HepG2 (cell line): Measurements from ENCODE around the gene PDE3A. TPM values are rescaled to one million over a fixed set of nuclear protein-coding genes. Genes with fewer than 3 reads are reported as not detected.

Experiments
- BCL6 ChIP-seq: IDR thresholded peaks from 2 replicates; pipeline ENCODE4 v1.6.1; 2016; ENCODE audit warnings: missing genetic modification reagents, missing compliant biosample characterization
- CREM ChIP-seq, 2 experiments: sonication (generic) in 1 of 2; formaldehyde crosslinking in 1 of 2; IDR thresholded peaks; 2 replicates each; pipeline versions ENCODE4 v1.4.0 to v1.6.1; 2016 to 2020; ENCODE audit warnings: antibody characterized with exemption in 1 of 2, mild to moderate bottlenecking in 1 of 2, missing genetic modification reagents in 1 of 2
- CTCF ChIP-seq: sonication (generic); formaldehyde crosslinking; IDR thresholded peaks from 2 replicates; pipeline ENCODE4 v1.5.0; 2020; ENCODE audit warnings: mild to moderate bottlenecking, missing genetic modification reagents, moderate library complexity
- DMAP1 ChIP-seq: IDR thresholded peaks from 2 replicates; pipeline ENCODE4 v1.6.1; 2016
- MED1 ChIP-seq: sonication (generic); formaldehyde crosslinking; IDR thresholded peaks from 2 replicates; pipeline ENCODE4 v1.4.0; 2020; ENCODE audit warnings: missing genetic modification reagents
- TCF7 ChIP-seq: sonication (generic); IDR thresholded peaks from 2 replicates; pipeline ENCODE4 v1.6.1; 2016; ENCODE audit warnings: antibody characterized with exemption, low read depth
- TEAD3 ChIP-seq: optimal IDR thresholded peaks from 2 replicates; pipeline ENCODE3; 2016; ENCODE audit warnings: borderline replicate concordance
- ZFP36 ChIP-seq: fragments of 150-350 bp; IDR thresholded peaks from 2 replicates; pipeline ENCODE4 v1.6.1; 2018; ENCODE audit warnings: borderline replicate concordance, low read length, low read depth; ENCODE audit not compliant: partially characterized antibody
- ZNF124 ChIP-seq: sonication (generic); formaldehyde crosslinking; IDR thresholded peaks from 2 replicates; pipeline ENCODE4 v1.4.0; 2020; ENCODE audit warnings: missing genetic modification reagents
- ZNF510 ChIP-seq: sonication (generic); formaldehyde crosslinking; IDR thresholded peaks from 2 replicates; pipeline ENCODE4 v1.4.0; 2020; ENCODE audit warnings: low read depth, mild to moderate bottlenecking, missing genetic modification reagents
- ZNF576 ChIP-seq: sonication (generic); formaldehyde crosslinking; IDR thresholded peaks from 2 replicates; pipeline ENCODE4 v1.4.0; 2020; ENCODE audit warnings: mild to moderate bottlenecking, missing genetic modification reagents
- ZNF598 ChIP-seq: sonication (generic); formaldehyde crosslinking; IDR thresholded peaks from 2 replicates; pipeline ENCODE4 v1.5.1; 2020; ENCODE audit warnings: mild to moderate bottlenecking, missing genetic modification reagents, borderline replicate concordance
- ZNF614 ChIP-seq: IDR thresholded peaks from 2 replicates; pipeline ENCODE4 v1.6.1; 2018; ENCODE audit warnings: missing biosample characterization, missing genetic modification reagents, inconsistent platforms, borderline replicate concordance
- ZNF747 ChIP-seq: sonication (generic); formaldehyde crosslinking; IDR thresholded peaks from 2 replicates; pipeline ENCODE4 v1.8.1; 2023; ENCODE audit warnings: missing genetic modification reagents, mild to moderate bottlenecking, borderline replicate concordance
- ZNF841 ChIP-seq: sonication (generic); formaldehyde crosslinking; IDR thresholded peaks from 2 replicates; pipeline ENCODE4 v1.8.1; 2023; ENCODE audit warnings: missing genetic modification reagents, borderline replicate concordance
- ZNF891 ChIP-seq: sonication (generic); formaldehyde crosslinking; IDR thresholded peaks from 2 replicates; pipeline ENCODE4 v1.5.0; 2020; ENCODE audit warnings: mild to moderate bottlenecking, missing genetic modification reagents
- polyA plus RNA-seq, 8 experiments: library from polyadenylated mRNA; depleted of rRNA in 3 of 8; stranded (reverse) in 7 of 8; unstranded in 1 of 8; fragments of >200 nt; fragmentation: Illumina TruSeq in 4 of 8; extraction: Trizol in 4 of 8; gene quantifications; 2 replicates each; pipeline versions ENCODE4 v1.2.1 to v1.2.3, GENCODE V29; 2011 to 2016; ENCODE audit warnings: low read depth in 4 of 8, missing spikeins in 1 of 8, mixed read lengths in 1 of 8; ENCODE audit not compliant: insufficient read depth in 1 of 8
- total RNA-seq, 5 experiments: library from RNA; depleted of rRNA; stranded (reverse); fragments of >200 nt; fragmentation: Illumina TruSeq; extraction: Trizol; gene quantifications; 2 replicates each; pipeline ENCODE4 v1.2.3, GENCODE V29; 2016; ENCODE audit warnings: low read depth in 1 of 5
- TF ChIP-seq, protein P1 (sequence below): sonication (generic); formaldehyde crosslinking; IDR thresholded peaks from 2 replicates; pipeline ENCODE4 v1.4.0; 2020; ENCODE audit warnings: missing genetic modification reagents; ENCODE audit errors: not compliant biosample characterization
- TF ChIP-seq, protein P2 (sequence below), 2 experiments: sonication (generic) in 1 of 2; formaldehyde crosslinking in 1 of 2; IDR thresholded peaks; 2 replicates each; pipeline versions ENCODE4 v1.5.1 to v1.6.1; 2011 to 2020; ENCODE audit warnings: borderline replicate concordance in 1 of 2, low read depth in 1 of 2, low read length in 1 of 2, mild to moderate bottlenecking in 1 of 2, missing genetic modification reagents in 1 of 2, moderate library complexity in 1 of 2
- TF ChIP-seq, protein P3 (sequence below), 2 experiments: sonication (generic) in 1 of 2; formaldehyde crosslinking in 1 of 2; IDR thresholded peaks; 2 replicates each; pipeline versions ENCODE4 v1.4.0 to v1.6.1; 2016 to 2020; ENCODE audit warnings: borderline replicate concordance in 1 of 2, low read depth in 1 of 2, mild to moderate bottlenecking in 1 of 2, missing genetic modification reagents in 1 of 2
- TF ChIP-seq, protein P4 (sequence below): IDR thresholded peaks from 2 replicates; pipeline ENCODE4 v1.6.1; 2012; ENCODE audit warnings: inconsistent platforms

The PDE3A gene
- total and polyA plus RNA-seq, 2 of the 13 experiments (the other 11 are each of a cell fraction or from before 2014, with no cell fraction given), result 0.77 to 1.5 TPM

DNA sequence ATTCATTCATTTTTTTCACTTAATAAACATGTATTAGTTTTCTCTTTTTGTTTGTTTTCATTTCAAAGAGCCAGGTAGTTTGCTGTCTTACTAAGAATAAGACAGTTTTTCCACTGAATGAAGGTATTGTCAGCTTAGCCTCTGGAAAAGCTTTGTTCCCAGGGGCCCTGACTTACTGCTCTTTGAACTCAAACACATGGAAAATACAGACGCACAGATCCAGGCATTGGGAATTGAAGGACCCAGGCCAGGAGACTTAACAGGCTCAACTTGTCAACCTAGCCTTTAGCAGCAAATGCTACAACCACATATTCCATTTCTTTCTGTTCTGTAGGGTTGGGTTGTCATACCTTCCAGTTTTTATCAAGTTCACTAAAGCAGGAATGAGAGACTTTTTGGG, 288.3 kb downstream of the PDE3A start (continued):
- TF ChIP-seq ZNF124 (CRISPR knock-in tag), result 0 out of 2 replicates have a peak, but pooled peaks have one; percentile 42
- TF ChIP-seq, protein P1, sequence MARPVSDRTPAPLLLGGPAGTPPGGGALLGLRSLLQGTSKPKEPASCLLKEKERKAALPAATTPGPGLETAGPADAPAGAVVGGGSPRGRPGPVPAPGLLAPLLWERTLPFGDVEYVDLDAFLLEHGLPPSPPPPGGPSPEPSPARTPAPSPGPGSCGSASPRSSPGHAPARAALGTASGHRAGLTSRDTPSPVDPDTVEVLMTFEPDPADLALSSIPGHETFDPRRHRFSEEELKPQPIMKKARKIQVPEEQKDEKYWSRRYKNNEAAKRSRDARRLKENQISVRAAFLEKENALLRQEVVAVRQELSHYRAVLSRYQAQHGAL (CRISPR knock-in tag), result no peak
- no peak for TF ChIP-seq DMAP1 (CRISPR knock-in tag)
- peak; percentile 73 for TF ChIP-seq BCL6 (CRISPR knock-in tag)
- no peak for TF ChIP-seq ZNF841
- TF ChIP-seq ZNF614 (CRISPR knock-in tag), result peak; percentile 70; the same call in 1 of the 2 replicates
- TF ChIP-seq MED1 (CRISPR knock-in tag), result peak; percentile 71
- no peak for TF ChIP-seq CTCF (CRISPR knock-in tag)
- peak; percentile 86 for TF ChIP-seq TCF7
- TF ChIP-seq CREM (IDR thresholded peaks at IDR 0.05), result peak; percentile 76
- no peak for TF ChIP-seq CREM (CRISPR knock-in tag; IDR thresholded peaks at IDR 0.05)
- TF ChIP-seq, protein P2, sequence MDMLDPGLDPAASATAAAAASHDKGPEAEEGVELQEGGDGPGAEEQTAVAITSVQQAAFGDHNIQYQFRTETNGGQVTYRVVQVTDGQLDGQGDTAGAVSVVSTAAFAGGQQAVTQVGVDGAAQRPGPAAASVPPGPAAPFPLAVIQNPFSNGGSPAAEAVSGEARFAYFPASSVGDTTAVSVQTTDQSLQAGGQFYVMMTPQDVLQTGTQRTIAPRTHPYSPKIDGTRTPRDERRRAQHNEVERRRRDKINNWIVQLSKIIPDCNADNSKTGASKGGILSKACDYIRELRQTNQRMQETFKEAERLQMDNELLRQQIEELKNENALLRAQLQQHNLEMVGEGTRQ (IDR thresholded peaks at IDR 0.05; ENCODE audit: low read depth, low read length), result no peak
- TF ChIP-seq, protein P2 (CRISPR knock-in tag; IDR thresholded peaks at IDR 0.05; ENCODE audit: borderline replicate concordance), result no peak
- TF ChIP-seq, protein P3, sequence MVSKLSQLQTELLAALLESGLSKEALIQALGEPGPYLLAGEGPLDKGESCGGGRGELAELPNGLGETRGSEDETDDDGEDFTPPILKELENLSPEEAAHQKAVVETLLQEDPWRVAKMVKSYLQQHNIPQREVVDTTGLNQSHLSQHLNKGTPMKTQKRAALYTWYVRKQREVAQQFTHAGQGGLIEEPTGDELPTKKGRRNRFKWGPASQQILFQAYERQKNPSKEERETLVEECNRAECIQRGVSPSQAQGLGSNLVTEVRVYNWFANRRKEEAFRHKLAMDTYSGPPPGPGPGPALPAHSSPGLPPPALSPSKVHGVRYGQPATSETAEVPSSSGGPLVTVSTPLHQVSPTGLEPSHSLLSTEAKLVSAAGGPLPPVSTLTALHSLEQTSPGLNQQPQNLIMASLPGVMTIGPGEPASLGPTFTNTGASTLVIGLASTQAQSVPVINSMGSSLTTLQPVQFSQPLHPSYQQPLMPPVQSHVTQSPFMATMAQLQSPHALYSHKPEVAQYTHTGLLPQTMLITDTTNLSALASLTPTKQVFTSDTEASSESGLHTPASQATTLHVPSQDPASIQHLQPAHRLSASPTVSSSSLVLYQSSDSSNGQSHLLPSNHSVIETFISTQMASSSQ (IDR thresholded peaks at IDR 0.05; ENCODE audit: low read depth), result no peak
- TF ChIP-seq, protein P3 (CRISPR knock-in tag; IDR thresholded peaks at IDR 0.05; ENCODE audit: borderline replicate concordance), result peak; percentile 62; the same call in 1 of the 2 replicates
- TF ChIP-seq, protein P4, sequence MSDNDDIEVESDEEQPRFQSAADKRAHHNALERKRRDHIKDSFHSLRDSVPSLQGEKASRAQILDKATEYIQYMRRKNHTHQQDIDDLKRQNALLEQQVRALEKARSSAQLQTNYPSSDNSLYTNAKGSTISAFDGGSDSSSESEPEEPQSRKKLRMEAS, result peak; percentile 82
- TF ChIP-seq ZNF747 (CRISPR knock-in tag), result no peak
- peak; percentile 35 for TF ChIP-seq TEAD3 (CRISPR knock-in tag)
- TF ChIP-seq ZNF891 (CRISPR knock-in tag), result no peak
- no peak for TF ChIP-seq ZNF510 (CRISPR knock-in tag)
- TF ChIP-seq ZFP36, result no peak
- no peak for TF ChIP-seq ZNF576
- no peak for TF ChIP-seq ZNF598 (CRISPR knock-in tag)
